Right lobe of liver (tissue), 4 donors: ENCODE measurements around the gene SOBP.

Experiments
- POLR2A ChIP-seq: fragments of 450-650 bp; IDR thresholded peaks from one replicate; pipeline ENCODE4 v1.6.1; 2017; ENCODE audit warnings: antibody characterized with exemption, mild to moderate bottlenecking
- TF ChIP-seq, protein P1 (sequence below), 4 donors: fragments of 200-600 bp in 3 of 4; fragments of 450-650 bp in 1 of 4; IDR thresholded peaks; one replicate each; pipeline versions ENCODE4 v1.5.1 to v1.8.0; 2016 to 2022; ENCODE audit warnings: antibody characterized with exemption in 4 of 4, mild to moderate bottlenecking in 2 of 4
- donor health status: DM: no; HTN: no; CAD: no.
- donor health status: DM: no; HTN: no; CAD: no.
- donor health status: DM: no; HTN: yes; CAD: no.

DNA sequence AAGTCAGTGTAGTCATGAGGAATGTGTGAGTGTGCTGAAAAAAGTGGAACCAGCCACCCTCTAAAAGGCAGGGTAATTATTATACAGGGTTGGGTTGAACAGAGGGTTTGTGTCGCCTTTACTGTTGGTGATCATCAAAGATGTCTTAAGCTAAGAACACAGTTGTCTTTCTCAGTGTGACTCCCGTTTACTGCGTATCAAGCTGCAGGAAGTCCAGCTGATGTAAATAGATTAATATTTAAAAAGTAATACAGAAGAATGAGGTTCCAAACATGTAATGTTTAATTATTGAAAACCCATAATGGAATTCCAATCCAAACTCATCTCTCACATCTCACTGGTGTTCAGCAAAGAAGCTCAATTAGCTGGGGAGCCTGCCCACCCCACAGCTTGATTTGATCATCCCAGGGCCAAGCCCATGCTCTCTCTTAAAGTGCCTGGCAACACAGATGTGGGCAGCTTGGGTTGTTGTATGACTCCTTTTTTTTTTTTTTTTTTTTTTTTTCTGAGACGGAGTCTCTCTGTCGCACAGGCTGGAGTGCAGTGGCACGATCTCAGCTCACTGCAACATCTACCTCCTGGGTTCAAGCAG, 127.5 kb downstream of the SOBP start:
- TF ChIP-seq, protein P1, sequence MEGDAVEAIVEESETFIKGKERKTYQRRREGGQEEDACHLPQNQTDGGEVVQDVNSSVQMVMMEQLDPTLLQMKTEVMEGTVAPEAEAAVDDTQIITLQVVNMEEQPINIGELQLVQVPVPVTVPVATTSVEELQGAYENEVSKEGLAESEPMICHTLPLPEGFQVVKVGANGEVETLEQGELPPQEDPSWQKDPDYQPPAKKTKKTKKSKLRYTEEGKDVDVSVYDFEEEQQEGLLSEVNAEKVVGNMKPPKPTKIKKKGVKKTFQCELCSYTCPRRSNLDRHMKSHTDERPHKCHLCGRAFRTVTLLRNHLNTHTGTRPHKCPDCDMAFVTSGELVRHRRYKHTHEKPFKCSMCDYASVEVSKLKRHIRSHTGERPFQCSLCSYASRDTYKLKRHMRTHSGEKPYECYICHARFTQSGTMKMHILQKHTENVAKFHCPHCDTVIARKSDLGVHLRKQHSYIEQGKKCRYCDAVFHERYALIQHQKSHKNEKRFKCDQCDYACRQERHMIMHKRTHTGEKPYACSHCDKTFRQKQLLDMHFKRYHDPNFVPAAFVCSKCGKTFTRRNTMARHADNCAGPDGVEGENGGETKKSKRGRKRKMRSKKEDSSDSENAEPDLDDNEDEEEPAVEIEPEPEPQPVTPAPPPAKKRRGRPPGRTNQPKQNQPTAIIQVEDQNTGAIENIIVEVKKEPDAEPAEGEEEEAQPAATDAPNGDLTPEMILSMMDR (IDR thresholded peaks at IDR 0.05), result no peak
- TF ChIP-seq POLR2A, result no peak
